ENCODE data around the gene FCRL2.

- TF ChIP-seq CTCF (conservative IDR thresholded peaks at IDR 0.05; ENCODE audit: low read length) (no peak), EZH2phosphoT487 (IDR thresholded peaks at IDR 0.05; ENCODE audit: borderline replicate concordance) (no peak)
Measured at GRCh38 chr1:157748262-157748817, 28.6 kb downstream of the FCRL2 start.

Measured in Loucy (cell line).